Large intestine (tissue), 12 donors: ENCODE data around the gene SNX33. TPM values are rescaled to one million over a fixed set of nuclear protein-coding genes. Genes with fewer than 3 reads are reported as not detected.

Experiments used
- DNase-seq, 2 donors: peaks; one replicate each; pipeline versions ENCODE4 v3.0.0 to v3.0.0-alpha.2; 2013
- H3K27ac ChIP-seq: one replicate; pipeline ENCODE4 v1.5.1; 2013; ENCODE audit warnings: low read length
- H3K27me3 ChIP-seq: 2 replicates; pipeline ENCODE4 v1.6.1; 2013; ENCODE audit warnings: low read length; ENCODE audit not compliant: control insufficient read depth, insufficient read depth
- H3K36me3 ChIP-seq: 2 replicates; pipeline ENCODE4 v1.6.1; 2013; ENCODE audit warnings: low read length; ENCODE audit not compliant: control insufficient read depth, insufficient read depth
- H3K4me1 ChIP-seq: one replicate; pipeline ENCODE4 v1.6.1; 2013; ENCODE audit warnings: low read length; ENCODE audit not compliant: control insufficient read depth, insufficient read depth
- H3K4me3 ChIP-seq: one replicate; pipeline ENCODE4 v1.5.1; 2013; ENCODE audit warnings: low read length
- H3K9me3 ChIP-seq: one replicate; pipeline ENCODE4 v1.6.1; 2013; ENCODE audit warnings: mild to moderate bottlenecking, low read depth, low read length, moderate library complexity; ENCODE audit not compliant: control insufficient read depth
- WGBS: methylation state at CpG from one replicate; pipeline ENCODE4 v1.1.5; 2013; ENCODE audit warnings: low lambda C conversion rate; ENCODE audit not compliant: insufficient coverage; 5-methylcytosine and 5-hydroxymethylcytosine counted together
- long read RNA-seq, 11 donors: transcript quantifications; one replicate each; lab custom pipeline, GENCODE V29; 2026
- polyA plus RNA-seq: library from polyadenylated mRNA; unstranded; fragments of 120-200 nt; gene quantifications from one replicate; pipeline ENCODE4 v1.2.1, GENCODE V29; 2013

SNX33 gene, protein sequence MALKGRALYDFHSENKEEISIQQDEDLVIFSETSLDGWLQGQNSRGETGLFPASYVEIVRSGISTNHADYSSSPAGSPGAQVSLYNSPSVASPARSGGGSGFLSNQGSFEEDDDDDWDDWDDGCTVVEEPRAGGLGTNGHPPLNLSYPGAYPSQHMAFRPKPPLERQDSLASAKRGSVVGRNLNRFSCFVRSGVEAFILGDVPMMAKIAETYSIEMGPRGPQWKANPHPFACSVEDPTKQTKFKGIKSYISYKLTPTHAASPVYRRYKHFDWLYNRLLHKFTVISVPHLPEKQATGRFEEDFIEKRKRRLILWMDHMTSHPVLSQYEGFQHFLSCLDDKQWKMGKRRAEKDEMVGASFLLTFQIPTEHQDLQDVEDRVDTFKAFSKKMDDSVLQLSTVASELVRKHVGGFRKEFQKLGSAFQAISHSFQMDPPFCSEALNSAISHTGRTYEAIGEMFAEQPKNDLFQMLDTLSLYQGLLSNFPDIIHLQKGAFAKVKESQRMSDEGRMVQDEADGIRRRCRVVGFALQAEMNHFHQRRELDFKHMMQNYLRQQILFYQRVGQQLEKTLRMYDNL
- polyA plus RNA-seq = 16.6 TPM
- long read RNA-seq, donor 1, full-length matches to known transcripts = 5 of 5 reads
- long read RNA-seq, donor 1, partial matches to known transcripts = 0 of 5 reads
- long read RNA-seq, donor 1, other reads (novel, unspliced or antisense) = 0 of 5 reads
- long read RNA-seq, donor 2, full-length matches to known transcripts = 3 of 3 reads
- long read RNA-seq, donor 2, partial matches to known transcripts = 0 of 3 reads
- long read RNA-seq, donor 2, other reads (novel, unspliced or antisense) = 0 of 3 reads
- long read RNA-seq, donor 3 = 0 reads
- long read RNA-seq, donor 4, full-length matches to known transcripts = 1 of 1 reads
- long read RNA-seq, donor 4, partial matches to known transcripts = 0 of 1 reads
- long read RNA-seq, donor 4, other reads (novel, unspliced or antisense) = 0 of 1 reads
- long read RNA-seq, donor 5, full-length matches to known transcripts = 5 of 5 reads
- long read RNA-seq, donor 5, partial matches to known transcripts = 0 of 5 reads
- long read RNA-seq, donor 5, other reads (novel, unspliced or antisense) = 0 of 5 reads
- long read RNA-seq, donor 6, full-length matches to known transcripts = 5 of 5 reads
- long read RNA-seq, donor 6, partial matches to known transcripts = 0 of 5 reads
- long read RNA-seq, donor 6, other reads (novel, unspliced or antisense) = 0 of 5 reads
- long read RNA-seq, donor 7, full-length matches to known transcripts = 2 of 2 reads
- long read RNA-seq, donor 7, partial matches to known transcripts = 0 of 2 reads
- long read RNA-seq, donor 7, other reads (novel, unspliced or antisense) = 0 of 2 reads
- long read RNA-seq, donor 8, full-length matches to known transcripts = 4 of 10 reads
- long read RNA-seq, donor 8, partial matches to known transcripts = 6 of 10 reads
- long read RNA-seq, donor 8, other reads (novel, unspliced or antisense) = 0 of 10 reads
- long read RNA-seq, donor 9, full-length matches to known transcripts = 2 of 2 reads
- long read RNA-seq, donor 9, partial matches to known transcripts = 0 of 2 reads
- long read RNA-seq, donor 9, other reads (novel, unspliced or antisense) = 0 of 2 reads
- long read RNA-seq, donor 10, full-length matches to known transcripts = 6 of 6 reads
- long read RNA-seq, donor 10, partial matches to known transcripts = 0 of 6 reads
- long read RNA-seq, donor 10, other reads (novel, unspliced or antisense) = 0 of 6 reads
- long read RNA-seq, donor 11, full-length matches to known transcripts = 6 of 6 reads
- long read RNA-seq, donor 11, partial matches to known transcripts = 0 of 6 reads
- long read RNA-seq, donor 11, other reads (novel, unspliced or antisense) = 0 of 6 reads

DNA sequence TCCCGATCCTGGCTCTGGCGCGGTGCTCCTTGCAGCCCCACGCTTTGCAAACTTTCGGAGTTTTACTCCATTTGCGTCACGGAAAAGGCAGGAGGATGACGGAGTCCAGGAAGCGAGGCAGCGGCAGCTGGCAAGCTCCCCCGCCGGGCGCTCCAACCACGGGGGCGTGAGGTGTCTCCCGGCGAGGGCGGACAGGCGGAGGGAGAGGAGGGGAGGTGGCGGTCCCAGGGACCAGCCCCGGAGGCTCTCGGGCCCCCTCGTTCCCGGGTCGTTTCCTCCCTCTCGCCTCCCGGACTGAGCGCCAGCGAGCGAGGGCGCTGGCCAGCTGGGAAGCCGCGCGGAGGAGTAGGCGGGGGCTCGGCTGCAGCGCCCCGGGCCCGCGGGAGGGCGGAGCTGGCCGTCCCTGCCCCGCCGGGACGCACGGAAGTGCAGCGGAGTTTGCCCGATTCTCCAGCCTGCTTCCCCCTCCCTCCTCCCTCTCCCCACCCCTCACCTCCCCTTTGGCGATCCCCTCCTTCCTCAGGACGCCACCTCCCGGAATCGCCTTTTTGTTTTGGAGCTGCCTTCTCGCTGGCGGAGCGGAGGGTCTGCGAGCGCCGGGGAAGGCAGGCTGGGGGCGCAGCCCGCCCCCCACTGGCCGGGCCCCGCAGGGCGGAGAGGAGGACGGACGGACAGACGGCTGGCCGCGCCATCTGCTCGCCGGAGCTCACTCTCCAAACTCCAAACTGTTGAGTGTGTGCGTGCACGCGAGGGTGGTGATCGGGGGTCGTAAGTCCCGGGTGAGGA, at the start of gene SNX33:
Gene SNX33, plus strand, starts transcription at position 543 of the 786 bp plus-strand sequence. CDS start 1,191 bp downstream, outside the sequence.
- no peaks in the 10 kb centered on the region for H3K27me3 ChIP-seq
- H3K4me3 ChIP-seq = peak within 1 kb of the TSS; percentile 92
- no peaks in the 10 kb centered on the region for H3K9me3 ChIP-seq
- H3K27ac ChIP-seq = peak within 1 kb of the TSS; percentile 90
- no CpG with 5 or more reads among the region's 76 CpGs for WGBS
- peaks cover 47% of the 10 kb centered on the region for H3K4me1 ChIP-seq
- H3K36me3 ChIP-seq = peaks cover 26% of the 10 kb centered on the region
- DNase-seq = peak; percentile 70 to 90

DNA sequence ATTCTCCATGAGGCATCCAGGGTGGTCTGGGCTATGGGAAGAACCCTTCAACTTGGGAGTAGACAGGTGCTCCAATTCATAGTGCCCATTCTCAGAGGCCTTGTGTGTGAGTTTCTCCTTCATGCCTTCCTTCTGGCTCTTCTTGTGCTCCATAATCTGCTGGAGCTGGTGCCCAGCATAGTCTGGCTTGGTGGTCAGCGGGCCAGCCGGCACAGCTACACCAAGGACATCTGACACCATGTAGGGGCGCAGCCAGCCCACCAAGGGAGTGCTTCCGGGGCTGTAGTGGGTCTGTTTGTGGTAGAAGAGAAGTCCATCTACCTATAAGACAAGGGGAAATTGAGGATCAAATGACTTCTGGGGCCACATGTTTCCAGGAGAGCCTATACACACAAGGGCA, 49.4 kb upstream of the SNX33 start:
- DNase-seq = no peak
- Histone ChIP-seq H3K4me3 (no peak overlapping the region), H3K9me3 (no peaks in the 10 kb centered on the region), H3K36me3 (peaks cover 58% of the 10 kb centered on the region), H3K27ac (no peak overlapping the region), H3K27me3 (no peaks in the 10 kb centered on the region), H3K4me1 (no peaks in the 10 kb centered on the region)
- no CpG with 5 or more reads among the region's 4 CpGs for WGBS

DNA sequence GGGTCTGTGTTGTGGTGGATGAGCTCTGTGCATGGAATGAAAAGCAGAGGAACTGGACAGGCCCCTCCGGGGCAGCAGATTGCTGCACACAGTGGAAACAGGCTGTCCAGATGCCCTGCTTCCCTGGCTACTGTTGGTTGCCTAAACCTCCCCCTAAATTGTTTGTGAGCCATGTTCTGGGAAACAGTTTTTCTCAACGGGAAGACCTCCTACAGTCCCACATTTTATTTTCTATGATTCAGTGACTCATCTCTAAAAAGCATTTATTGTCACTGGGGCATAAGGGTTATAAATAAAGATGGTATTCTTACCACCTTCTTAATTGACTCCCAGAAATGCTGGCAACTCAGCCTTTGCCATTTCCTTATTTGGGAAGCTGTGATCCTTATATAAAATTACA, 48.3 kb upstream of the SNX33 start:
- H3K36me3 ChIP-seq = peaks cover 59% of the 10 kb centered on the region
- no peaks in the 10 kb centered on the region for H3K9me3 ChIP-seq
- no peak for DNase-seq
- no peak overlapping the region for H3K27ac ChIP-seq
- H3K4me3 ChIP-seq = no peak overlapping the region
- WGBS = no CpG with 5 or more reads among the region's 2 CpGs
- H3K4me1 ChIP-seq = no peaks in the 10 kb centered on the region
- no peaks in the 10 kb centered on the region for H3K27me3 ChIP-seq

DNA sequence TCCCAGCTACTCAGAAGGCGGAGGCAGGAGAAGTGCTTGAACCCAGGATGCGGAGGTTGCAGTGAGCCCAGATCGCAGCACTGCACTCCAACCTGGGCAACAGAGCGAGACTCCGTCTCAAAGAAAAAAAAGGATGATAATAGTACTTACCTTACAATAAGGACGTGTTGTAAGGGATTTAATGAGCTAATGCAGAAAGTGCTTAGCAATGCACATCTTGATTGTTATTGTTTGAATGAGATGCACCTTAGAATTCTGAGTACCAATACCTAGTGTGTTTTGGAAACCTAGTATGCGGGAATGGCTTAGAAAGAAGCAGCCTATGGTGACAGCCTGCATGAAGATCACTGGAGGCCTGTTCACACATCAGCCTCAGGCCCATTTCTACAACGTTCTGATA, 41.7 kb upstream of the SNX33 start:
- H3K27me3 ChIP-seq = no peaks in the 10 kb centered on the region
- H3K4me1 ChIP-seq = no peaks in the 10 kb centered on the region
- H3K9me3 ChIP-seq = no peaks in the 10 kb centered on the region
- H3K36me3 ChIP-seq = peaks cover 66% of the 10 kb centered on the region
- H3K27ac ChIP-seq = no peak overlapping the region
- WGBS = no CpG with 5 or more reads among the region's 8 CpGs
- no peak for DNase-seq
- no peak overlapping the region for H3K4me3 ChIP-seq

DNA sequence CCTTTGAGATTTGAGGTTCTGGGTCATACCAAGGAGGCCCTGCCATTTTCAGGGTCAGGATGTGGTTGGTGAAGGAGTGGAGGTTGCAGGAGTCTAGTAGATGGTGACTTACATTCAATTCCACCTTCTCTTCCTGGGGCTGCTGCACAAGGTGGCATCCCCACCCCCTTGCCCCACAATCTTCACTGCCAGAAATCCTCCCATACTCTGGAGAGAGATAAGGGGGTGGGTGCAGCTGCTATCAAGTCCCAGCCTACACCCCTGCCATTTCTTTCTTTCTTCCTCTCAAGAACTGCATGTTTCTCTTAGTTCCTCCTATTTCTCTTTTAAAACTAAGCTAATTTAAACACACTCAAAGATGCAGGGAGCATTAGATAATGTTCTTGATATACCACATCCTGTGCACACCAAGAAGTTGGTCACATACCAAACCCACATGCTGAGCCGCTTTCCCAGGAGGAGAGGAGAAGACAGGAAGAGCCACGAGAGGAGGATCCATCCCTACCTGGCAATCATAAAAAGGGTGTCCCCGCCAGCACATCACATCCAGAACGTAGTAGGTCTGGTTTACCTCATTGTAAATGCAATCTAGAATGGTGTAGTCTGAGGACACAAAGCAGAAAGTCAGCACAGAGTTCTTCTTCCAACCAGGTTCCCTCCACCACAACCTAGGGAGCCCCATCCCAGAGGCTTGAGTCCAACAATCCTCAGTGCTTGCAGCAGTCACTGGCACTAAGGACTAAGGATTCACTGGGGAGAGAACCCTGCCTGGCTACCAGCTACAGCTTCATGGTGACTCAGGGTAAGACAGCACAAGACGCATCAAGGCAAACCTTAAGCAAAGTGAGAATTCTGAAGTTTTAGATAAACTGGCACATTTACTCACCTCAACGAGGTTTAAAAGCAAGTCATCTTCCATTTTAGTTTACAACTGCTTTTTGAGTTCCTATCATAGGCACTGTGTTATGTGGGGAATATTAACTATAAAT, 40.7 kb upstream of the SNX33 start:
- H3K9me3 ChIP-seq = no peaks in the 10 kb centered on the region
- DNase-seq = no peak
- no peak overlapping the region for H3K4me3 ChIP-seq
- H3K27ac ChIP-seq = no peak overlapping the region
- H3K36me3 ChIP-seq = peaks cover 62% of the 10 kb centered on the region
- no CpG with 5 or more reads among the region's 6 CpGs for WGBS
- no peaks in the 10 kb centered on the region for H3K27me3 ChIP-seq
- no peaks in the 10 kb centered on the region for H3K4me1 ChIP-seq

DNA sequence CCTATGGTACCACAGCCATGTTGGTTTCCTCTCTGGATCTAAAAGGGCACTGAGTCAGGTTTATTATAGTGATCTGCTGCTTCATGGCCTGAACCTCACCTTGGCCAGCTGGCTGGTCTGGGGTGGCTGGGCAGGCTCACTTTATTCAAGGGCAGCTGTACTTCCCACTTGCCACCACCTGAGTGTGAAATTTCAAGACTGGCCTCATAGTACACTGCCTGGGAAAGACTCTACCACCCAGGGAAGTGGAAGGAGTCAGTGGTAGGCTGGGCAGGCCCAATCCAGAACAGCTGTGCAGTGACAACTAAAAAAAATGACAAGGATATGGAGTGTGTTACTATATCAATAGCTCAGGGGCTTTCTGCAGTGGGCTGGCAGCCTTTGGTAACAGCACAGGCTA, 30.9 kb upstream of the SNX33 start:
- DNase-seq = no peak
- Histone ChIP-seq H3K4me1 (no peaks in the 10 kb centered on the region), H3K9me3 (no peaks in the 10 kb centered on the region), H3K4me3 (no peak overlapping the region), H3K27me3 (no peaks in the 10 kb centered on the region), H3K27ac (no peak overlapping the region), H3K36me3 (peaks cover 66% of the 10 kb centered on the region)

DNA sequence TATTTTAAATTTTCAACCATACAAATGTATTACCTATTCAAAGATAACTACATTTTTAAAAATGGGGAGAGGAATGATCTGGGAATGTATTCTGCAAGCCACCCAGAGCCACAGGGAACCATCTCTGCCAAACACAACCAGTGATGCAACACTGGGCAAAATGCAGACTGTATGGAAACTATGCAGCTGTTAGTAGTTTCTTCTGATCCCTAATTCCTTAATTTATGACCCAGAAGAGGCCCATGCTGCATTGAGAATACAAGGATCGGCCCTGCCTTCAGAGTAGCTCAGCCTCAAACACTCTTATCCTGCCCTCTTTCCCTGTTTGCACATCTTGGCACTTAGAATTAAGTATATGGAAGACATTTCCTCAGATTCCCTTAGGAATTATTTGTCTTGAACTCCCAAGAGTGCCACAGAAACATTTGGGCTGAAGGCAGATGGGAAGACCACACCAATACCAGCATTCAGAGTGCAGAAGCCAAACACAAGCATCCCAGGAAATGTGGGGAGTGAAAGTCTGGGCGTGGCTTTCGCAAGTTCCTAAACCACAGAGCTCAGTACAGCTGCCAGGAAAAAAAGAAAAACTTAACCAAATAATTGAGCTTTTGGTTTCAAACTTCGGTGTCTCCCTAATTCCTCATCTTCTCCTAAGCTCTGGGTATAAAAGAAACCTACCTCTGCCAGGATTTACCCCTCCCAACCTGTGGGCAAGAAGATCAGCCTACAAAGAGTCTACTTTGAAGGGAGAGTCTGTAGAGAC, 27.5 kb upstream of the SNX33 start:
- H3K4me1 ChIP-seq = no peaks in the 10 kb centered on the region
- no peak overlapping the region for H3K4me3 ChIP-seq
- no peak for DNase-seq
- peak overlapping the region; percentile 2 for H3K27ac ChIP-seq
- H3K27me3 ChIP-seq = no peaks in the 10 kb centered on the region
- 100% methylated on average over 1 of the region's 4 CpGs for WGBS
- peaks cover 45% of the 10 kb centered on the region for H3K36me3 ChIP-seq
- H3K9me3 ChIP-seq = no peaks in the 10 kb centered on the region

DNA sequence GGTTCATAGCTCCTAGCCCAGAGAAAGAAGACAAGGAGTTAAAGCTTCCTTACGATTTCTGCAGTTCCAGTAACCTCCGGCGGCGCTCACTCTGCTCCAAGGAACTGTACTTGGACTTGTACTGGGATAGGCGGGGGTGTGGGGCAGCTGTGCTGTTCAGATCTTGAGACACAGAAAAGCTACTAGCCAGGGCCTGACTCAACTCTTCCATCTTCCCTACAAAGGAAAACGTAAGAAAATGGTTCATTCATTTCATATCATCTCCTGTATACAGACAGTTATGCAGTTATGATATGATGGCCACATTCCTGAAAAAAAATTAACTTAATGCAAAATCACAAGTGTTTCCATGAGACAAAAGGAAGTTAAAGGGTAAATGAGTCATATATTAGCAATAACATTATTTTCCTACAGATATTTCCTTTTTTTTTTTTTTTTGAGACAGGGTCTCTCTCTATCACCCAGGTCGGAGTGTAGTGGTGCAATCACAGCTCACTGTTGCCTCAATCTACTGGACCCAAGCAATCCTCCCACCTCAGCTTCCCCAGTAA, 26.8 kb upstream of the SNX33 start:
- WGBS = 60% methylated on average over 1 of the region's 7 CpGs
- H3K4me3 ChIP-seq = no peak overlapping the region
- no peaks in the 10 kb centered on the region for H3K4me1 ChIP-seq
- no peaks in the 10 kb centered on the region for H3K9me3 ChIP-seq
- peak in 1 of 2 donors; percentile 32 for DNase-seq
- no peaks in the 10 kb centered on the region for H3K27me3 ChIP-seq
- peaks cover 40% of the 10 kb centered on the region for H3K36me3 ChIP-seq
- no peak overlapping the region for H3K27ac ChIP-seq
